SHP77 (cell line): ENCODE measurements around the gene USP32.
"Not testable (repeated sequence)": the region's sequence is repeated elsewhere in the genome, so short reads cannot be mapped to it uniquely, and the experiment has no call there.

Source experiments
- DNase-seq, 2 experiments: peaks; one replicate each; lab custom pipeline; 2025; lab: John Stamatoyannopoulos, UW

The USP32 gene

GRCh38 chr17:60229188-60229802, 162.6 kb downstream of the USP32 start:
- DNase-seq = peak in 1 of 2 experiments; percentile 4

- not testable (repeated sequence) for DNase-seq
Measured at GRCh38 chr17:60227276-60227675, 164.7 kb downstream of the USP32 start.

- no peak for DNase-seq
Measured at GRCh38 chr17:60224064-60224463, 167.9 kb downstream of the USP32 start.

GRCh38 chr17:60223456-60223855, 168.5 kb downstream of the USP32 start:
- no peak for DNase-seq

- DNase-seq = not testable (repeated sequence)
Measured at GRCh38 chr17:60218774-60219173, 173.2 kb downstream of the USP32 start.

- DNase-seq = not testable (repeated sequence)
Measured at GRCh38 chr17:60215895-60216294, 176.0 kb downstream of the USP32 start.

GRCh38 chr17:60211282-60211681, 180.7 kb downstream of the USP32 start:
- not testable (repeated sequence) for DNase-seq

- DNase-seq = not testable (repeated sequence)
Measured at GRCh38 chr17:60208302-60208701, 183.6 kb downstream of the USP32 start.

- DNase-seq = not testable (repeated sequence)
Measured at GRCh38 chr17:60205782-60206181, 186.2 kb downstream of the USP32 start.

- DNase-seq = not testable (repeated sequence)
Measured at GRCh38 chr17:60198630-60199029, 193.3 kb downstream of the USP32 start.

GRCh38 chr17:60194141-60194540, 197.8 kb downstream of the USP32 start:
- not testable (repeated sequence) for DNase-seq

- DNase-seq = no peak
Measured at GRCh38 chr17:60193482-60193881, 198.5 kb downstream of the USP32 start.

- not testable (repeated sequence) for DNase-seq
Measured at GRCh38 chr17:60193032-60193431, 198.9 kb downstream of the USP32 start.

GRCh38 chr17:60190032-60190431, 201.9 kb downstream of the USP32 start:
- DNase-seq = not testable (repeated sequence)

GRCh38 chr17:60188759-60189158, 203.2 kb downstream of the USP32 start:
- no peak for DNase-seq

GRCh38 chr17:60186846-60187745, 204.8 kb downstream of the USP32 start:
- DNase-seq = not testable (repeated sequence)

GRCh38 chr17:60186372-60186771, 205.6 kb downstream of the USP32 start:
- DNase-seq = not testable (repeated sequence)

- DNase-seq = not testable (repeated sequence)
Measured at GRCh38 chr17:60180380-60180779, 211.6 kb downstream of the USP32 start.

GRCh38 chr17:60178180-60178579, 213.8 kb downstream of the USP32 start:
- DNase-seq = not testable (repeated sequence)

- not testable (repeated sequence) for DNase-seq
Measured at GRCh38 chr17:60176763-60177162, 215.2 kb downstream of the USP32 start.

- not testable (repeated sequence) for DNase-seq
Measured at GRCh38 chr17:60174767-60175166, 217.2 kb downstream of the USP32 start.

- DNase-seq = no peak
Measured at GRCh38 chr17:60174035-60174434, 217.9 kb downstream of the USP32 start.

GRCh38 chr17:60173304-60173819, 218.6 kb downstream of the USP32 start:
- no peak for DNase-seq
